Loucy (cell line): ENCODE results near the gene SPSB3.

Source experiments
- H2AFZ ChIP-seq: fragments of 200-600 bp; sonication (generic); 2 replicates; pipeline ENCODE4 v1.6.0; 2016; ENCODE audit warnings: antibody characterized with exemption, mild to moderate bottlenecking, low read length, moderate library complexity
- H3F3A ChIP-seq: fragments of 200-600 bp; 2 replicates; pipeline ENCODE4 v1.6.0; 2016; ENCODE audit warnings: antibody characterized with exemption, low read depth, mild to moderate bottlenecking
- H3K27me3 ChIP-seq: fragments of 200-600 bp; sonication (generic); 2 replicates; pipeline ENCODE4 v1.6.1; 2014; ENCODE audit warnings: low read length, mild to moderate bottlenecking; ENCODE audit not compliant: insufficient read depth, poor library complexity, severe bottlenecking
- H3K36me3 ChIP-seq: fragments of 200-600 bp; sonication (generic); 2 replicates; pipeline ENCODE4 v1.6.1; 2016; ENCODE audit warnings: low read length; ENCODE audit not compliant: insufficient read depth
- H3K4me1 ChIP-seq: fragments of 200-600 bp; sonication (generic); 2 replicates; pipeline ENCODE4 v1.5.1; 2014; ENCODE audit warnings: low read length, mild to moderate bottlenecking; ENCODE audit not compliant: insufficient read depth, poor library complexity, severe bottlenecking
- H3K4me2 ChIP-seq: fragments of 200-600 bp; sonication (generic); 2 replicates; pipeline ENCODE4 v1.6.0; 2014; ENCODE audit warnings: antibody characterized with exemption, low read length, low read depth, mild to moderate bottlenecking; ENCODE audit not compliant: poor library complexity, severe bottlenecking
- H3K4me3 ChIP-seq: fragments of 200-600 bp; sonication (generic); 2 replicates; pipeline ENCODE4 v1.5.1; 2014; ENCODE audit warnings: low read length, mild to moderate bottlenecking, mixed read lengths; ENCODE audit not compliant: poor library complexity, severe bottlenecking
- H3K79me2 ChIP-seq: fragments of 200-600 bp; sonication (generic); 2 replicates; pipeline ENCODE4 v1.6.1; 2014; ENCODE audit warnings: low read length; ENCODE audit not compliant: insufficient read depth
- H3K9ac ChIP-seq: fragments of 200-600 bp; sonication (generic); 2 replicates; pipeline ENCODE4 v1.6.0; 2014; ENCODE audit warnings: mild to moderate bottlenecking, low read depth, low read length, moderate library complexity; ENCODE audit not compliant: poor library complexity, severe bottlenecking
- H3K9me2 ChIP-seq: fragments of 200-600 bp; sonication (generic); replicated peaks from 2 replicates; pipeline ENCODE4 v1.6.1; 2016; ENCODE audit warnings: low read depth, low read length, mixed read lengths
- H3K9me3 ChIP-seq: fragments of 200-600 bp; sonication (generic); 2 replicates; pipeline ENCODE4 v1.6.1; 2014; ENCODE audit warnings: mild to moderate bottlenecking, antibody characterized with exemption, low read length, low read depth; ENCODE audit not compliant: insufficient read depth
- H4K20me1 ChIP-seq: fragments of 200-600 bp; sonication (generic); 2 replicates; pipeline ENCODE4 v1.6.0; 2014; ENCODE audit warnings: antibody characterized with exemption, low read length, mild to moderate bottlenecking; ENCODE audit not compliant: insufficient read depth, poor library complexity, severe bottlenecking
- CTCF ChIP-seq: fragments of 200-600 bp; sonication (generic); conservative IDR thresholded peaks from 2 replicates; pipeline ENCODE4 v1.5.1; 2014; ENCODE audit warnings: mild to moderate bottlenecking, antibody characterized with exemption, low read length
- EZH2phosphoT487 ChIP-seq: fragments of 200-600 bp; IDR thresholded peaks from 2 replicates; pipeline ENCODE4 v1.6.1; 2018; ENCODE audit warnings: antibody characterized with exemption, mild to moderate bottlenecking, moderate library complexity, borderline replicate concordance

SPSB3 gene

GRCh38 chr16:1771864-1772361, 10.5 kb downstream of the SPSB3 start:
- no peaks in the 10 kb centered on the region for H3K9me3 ChIP-seq
- no peaks in the 10 kb centered on the region for H3K27me3 ChIP-seq
- peak overlapping the region; percentile 95 for H3K4me3 ChIP-seq
- H3K79me2 ChIP-seq, result peaks cover 23% of the 10 kb centered on the region; the same call in 1 of the 2 replicates
- no peaks in the 10 kb centered on the region for H3K4me1 ChIP-seq
- no peak overlapping the region; the same call in 1 of the 2 replicates for H2AFZ ChIP-seq
- peak overlapping the region; percentile 86 for H3K9ac ChIP-seq
- no peaks in the 10 kb centered on the region for H3K9me2 ChIP-seq
- peak overlapping the region; percentile 85 for H3K4me2 ChIP-seq
- H3K36me3 ChIP-seq, result no peaks in the 10 kb centered on the region
- TF ChIP-seq CTCF, result no peak
- TF ChIP-seq EZH2phosphoT487, result no peak
- H3F3A ChIP-seq, result no peaks in the 10 kb centered on the region
- peaks cover 10% of the 10 kb centered on the region for H4K20me1 ChIP-seq

- no peak for TF ChIP-seq CTCF
- TF ChIP-seq EZH2phosphoT487, result no peak
- H3F3A ChIP-seq, result no peaks in the 10 kb centered on the region
- peak within 1 kb of the TSS; percentile 86 for H3K9ac ChIP-seq
- no peaks in the 10 kb centered on the region for H3K27me3 ChIP-seq
- H3K4me3 ChIP-seq, result peak within 1 kb of the TSS; percentile 95
- no peaks in the 10 kb centered on the region for H3K4me1 ChIP-seq
- no peaks in the 10 kb centered on the region for H3K9me2 ChIP-seq
- peaks cover 23% of the 10 kb centered on the region; the same call in 1 of the 2 replicates for H3K79me2 ChIP-seq
- H2AFZ ChIP-seq, result no peak within 1 kb of the TSS; the same call in 1 of the 2 replicates
- peaks cover 10% of the 10 kb centered on the region for H4K20me1 ChIP-seq
- H3K36me3 ChIP-seq, result no peaks in the 10 kb centered on the region
- H3K9me3 ChIP-seq, result no peaks in the 10 kb centered on the region
- peak within 1 kb of the TSS; percentile 85 for H3K4me2 ChIP-seq
Observed at GRCh38 chr16:1771188-1771863, 11.0 kb downstream of the SPSB3 start, which contains the start of gene NME3. TSS of gene NME3 (minus strand) at chr16:1771543. CDS start at chr16:1771534, 9 bp downstream.

GRCh38 chr16:1770328-1771187, 11.8 kb downstream of the SPSB3 start:
- H3K9me3 ChIP-seq, result no peaks in the 10 kb centered on the region
- no peaks in the 10 kb centered on the region for H3K4me1 ChIP-seq
- H2AFZ ChIP-seq, result no peak overlapping the region
- no peaks in the 10 kb centered on the region for H3K27me3 ChIP-seq
- no peaks in the 10 kb centered on the region for H3K36me3 ChIP-seq
- no peaks in the 10 kb centered on the region for H3K9me2 ChIP-seq
- H3K79me2 ChIP-seq, result peaks cover 23% of the 10 kb centered on the region; the same call in 1 of the 2 replicates
- H3K4me2 ChIP-seq, result peak overlapping the region; percentile 85
- no peak for TF ChIP-seq CTCF
- no peak for TF ChIP-seq EZH2phosphoT487
- peak overlapping the region; percentile 95 for H3K4me3 ChIP-seq
- H3F3A ChIP-seq, result no peaks in the 10 kb centered on the region
- H3K9ac ChIP-seq, result peak overlapping the region; percentile 86
- peaks cover 10% of the 10 kb centered on the region for H4K20me1 ChIP-seq
